HG03432 (cell line): ENCODE data around the gene LZTFL1.

Experiments
- ATAC-seq: cut with Tn5 transposase; IDR thresholded peaks from one replicate; pipeline ENCODE4 v1.9.1; 2021; ENCODE audit warnings: mild to moderate bottlenecking, moderate library complexity; ENCODE audit not compliant: unreplicated experiment

Gene LZTFL1

DNA sequence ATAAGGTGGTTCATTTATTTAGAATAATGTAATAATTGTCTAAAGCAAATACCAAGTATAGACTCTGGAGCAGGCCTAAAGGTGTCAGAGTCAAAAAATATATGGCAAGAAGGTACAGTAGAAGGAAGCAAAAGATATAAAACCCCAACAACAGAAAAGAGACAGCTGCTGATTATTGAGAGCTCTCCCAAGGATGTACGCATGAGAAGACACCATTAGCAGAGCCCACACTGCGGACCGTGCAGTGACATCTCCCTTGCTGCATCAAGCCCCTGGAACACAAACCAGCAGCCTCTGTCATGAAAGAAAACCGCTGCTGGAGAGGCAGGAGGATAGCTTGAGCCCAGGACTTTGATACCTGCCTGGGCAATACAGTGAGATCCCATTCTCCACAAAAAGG, 27.6 kb downstream of the LZTFL1 start:
- ATAC-seq: no peak

DNA sequence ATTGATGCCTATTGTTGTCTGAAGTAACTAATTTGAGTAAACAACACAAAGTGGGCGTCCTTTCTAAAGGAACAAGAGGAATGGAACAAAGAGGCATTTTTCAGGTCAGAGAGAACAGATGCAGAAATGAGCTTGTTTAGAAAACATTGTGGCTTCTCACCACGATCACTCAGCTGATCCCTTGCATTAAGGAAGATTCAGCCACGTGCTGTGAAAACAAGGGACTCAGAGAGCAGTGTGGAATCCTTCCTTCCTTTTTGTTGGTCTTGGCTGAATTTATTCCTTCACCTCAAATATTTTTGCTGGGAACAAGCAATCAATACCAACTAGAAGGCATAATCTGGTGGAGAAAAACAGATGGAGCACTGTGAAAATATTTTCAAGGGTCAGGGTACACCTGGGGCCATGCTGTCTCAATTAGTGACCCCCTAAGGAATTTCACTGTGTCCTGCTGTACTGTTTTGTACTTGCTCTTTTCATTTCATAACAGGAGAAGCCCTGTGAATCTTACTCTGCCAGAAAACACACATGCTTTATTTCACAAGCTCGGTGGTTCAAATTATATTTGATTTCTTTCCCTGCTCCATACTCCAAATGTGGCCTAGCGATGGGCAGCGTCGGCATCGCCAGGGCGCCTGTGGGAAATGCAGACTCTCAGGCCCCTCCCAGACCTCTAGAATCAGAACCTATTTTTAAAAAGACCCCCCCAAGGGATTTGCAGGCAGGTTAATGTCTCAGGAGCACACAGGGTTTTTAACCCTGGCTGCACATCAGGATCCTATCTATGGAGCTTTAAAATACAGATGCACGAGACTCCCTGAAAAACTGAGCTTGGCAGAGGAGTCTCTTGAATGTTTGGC, 34.0 kb downstream of the LZTFL1 start:
- ATAC-seq: no peak

DNA sequence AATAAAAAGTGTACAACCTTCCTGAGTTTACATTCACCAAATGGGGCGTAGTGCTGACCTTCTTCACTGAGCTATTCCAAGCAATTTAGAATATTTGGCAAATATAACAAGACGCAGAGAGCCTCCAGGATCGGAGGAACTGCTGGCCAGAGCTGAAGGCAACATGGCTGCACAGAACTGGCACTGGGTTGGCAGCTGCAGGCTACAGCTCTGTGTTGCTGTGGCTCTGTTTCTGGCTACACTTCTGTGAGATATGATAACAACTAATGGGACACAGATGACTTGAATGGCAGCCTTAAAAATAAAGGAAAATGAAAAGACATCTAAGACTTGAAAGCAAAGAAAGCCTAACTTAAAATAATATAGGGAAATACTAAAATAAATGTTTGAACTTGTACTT, 34.8 kb downstream of the LZTFL1 start:
- no peak for ATAC-seq

DNA sequence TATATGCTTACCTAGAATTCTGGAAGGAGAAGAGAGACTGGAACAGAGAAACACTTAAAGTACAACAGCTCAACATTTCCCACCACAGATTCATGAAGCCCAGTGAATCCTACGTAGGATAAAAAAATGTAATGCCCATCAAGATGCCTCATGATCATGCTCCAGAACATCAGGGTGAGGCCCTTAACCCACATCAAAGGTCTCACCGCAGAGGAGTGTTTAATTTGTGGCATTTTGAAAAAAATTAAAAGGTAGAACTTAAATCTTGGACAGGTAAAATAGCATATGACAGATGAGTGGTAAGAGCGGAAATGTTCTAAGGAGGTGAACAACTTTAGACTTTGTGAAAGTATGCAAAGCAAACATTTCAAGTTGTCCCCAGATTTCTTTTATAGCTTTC, 35.8 kb downstream of the LZTFL1 start:
- ATAC-seq: no peak

- ATAC-seq: no peak
These were observed 38.5 kb downstream of the LZTFL1 start for GRCh38 chr3:45803252-45803935.

DNA sequence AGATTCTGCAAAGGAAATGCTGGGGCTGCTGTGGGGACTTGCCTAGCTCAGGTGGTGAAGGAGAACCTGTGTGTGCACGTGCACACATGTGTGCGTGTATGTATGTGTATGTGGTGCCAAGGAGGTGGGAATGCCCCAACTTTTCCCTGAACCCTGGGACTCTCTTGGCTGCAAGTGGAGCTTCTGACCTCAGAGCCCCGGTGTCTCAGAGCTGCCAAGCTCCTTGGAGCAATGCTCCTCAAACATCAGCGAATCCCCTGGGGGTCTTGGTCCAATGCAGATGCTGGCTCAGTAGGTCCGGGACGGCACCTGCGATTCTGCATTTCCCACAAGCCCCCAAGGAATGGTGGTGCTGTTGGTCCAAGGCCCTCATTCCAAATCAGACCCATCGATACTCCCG, 39.8 kb downstream of the LZTFL1 start:
- no peak for ATAC-seq

GRCh38 chr3:45800611-45801010, 41.3 kb downstream of the LZTFL1 start:
- no peak for ATAC-seq

- ATAC-seq: no peak
These were observed 42.3 kb downstream of the LZTFL1 start for GRCh38 chr3:45799586-45799985.

DNA sequence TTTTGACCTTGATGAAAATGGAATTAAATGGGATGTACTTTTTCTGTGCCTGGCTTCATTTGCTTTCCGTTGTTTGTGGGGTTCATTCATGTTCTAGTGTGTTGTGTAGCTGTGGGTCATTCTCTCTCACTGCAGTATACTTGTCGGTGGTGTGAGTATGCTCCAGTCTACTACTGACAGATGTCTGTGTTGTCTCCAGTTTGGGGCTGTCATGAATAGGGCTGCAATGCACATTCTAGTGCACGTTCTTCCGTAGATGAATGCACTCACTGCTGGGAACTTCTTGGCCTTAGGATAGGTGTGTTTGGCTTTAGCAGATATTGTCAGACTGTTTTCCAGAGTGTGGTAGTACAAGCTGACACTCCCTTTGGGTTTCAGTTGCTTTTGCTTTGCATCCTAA, 43.9 kb downstream of the LZTFL1 start:
- ATAC-seq: no peak

- ATAC-seq: no peak
These were observed 44.8 kb downstream of the LZTFL1 start for GRCh38 chr3:45796902-45797637.

DNA sequence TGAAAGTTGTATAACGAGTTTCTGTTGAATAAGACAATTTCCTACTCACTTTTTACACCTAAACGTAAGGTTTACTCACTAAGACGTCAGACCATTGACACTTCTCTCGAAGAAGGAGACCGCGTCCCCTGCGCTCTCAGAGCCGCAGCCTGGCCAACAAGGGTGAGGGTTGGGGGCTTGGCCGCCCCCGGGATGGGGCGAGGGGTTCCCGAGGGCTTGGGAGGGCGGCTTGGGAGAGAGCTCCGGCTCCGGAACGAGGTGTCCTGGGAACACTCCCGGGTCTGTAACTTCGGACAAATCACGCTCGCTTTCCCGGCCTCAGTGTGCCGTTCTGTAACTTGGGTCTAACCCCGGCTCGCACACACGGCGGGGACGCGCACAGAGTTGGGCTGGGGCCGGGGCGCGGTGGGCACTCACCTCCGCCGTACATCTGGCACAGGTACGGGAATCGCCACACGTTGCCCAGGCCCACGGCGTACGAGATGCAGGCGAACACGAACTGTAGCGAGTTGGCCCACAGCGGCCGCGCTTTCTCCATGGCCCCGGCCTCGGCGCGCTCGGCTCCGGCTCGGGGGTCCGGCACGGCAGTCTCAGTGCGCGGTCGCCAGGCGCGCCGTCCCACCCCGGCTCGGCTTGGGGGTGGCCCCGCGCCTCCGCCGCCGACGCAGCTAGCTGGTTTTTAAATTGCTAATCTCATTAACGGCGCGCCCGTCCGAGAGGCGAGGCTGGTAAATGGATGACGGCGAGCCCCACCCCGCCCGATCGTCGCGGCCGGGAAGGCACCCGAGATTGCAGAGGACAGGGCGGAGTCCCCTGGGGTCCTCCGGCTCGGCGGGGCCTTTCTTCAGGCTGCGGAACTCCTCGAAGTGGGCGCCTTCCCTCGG, 45.8 kb downstream of the LZTFL1 start, which contains the start of gene SLC6A20:
Gene SLC6A20 (minus strand): TSS at position 655 of the 884 bp plus-strand sequence. CDS start 117 bp downstream, at position 538.
- no peak for ATAC-seq

- ATAC-seq: no peak
These were observed 46.4 kb downstream of the LZTFL1 start for GRCh38 chr3:45795509-45795881.

DNA sequence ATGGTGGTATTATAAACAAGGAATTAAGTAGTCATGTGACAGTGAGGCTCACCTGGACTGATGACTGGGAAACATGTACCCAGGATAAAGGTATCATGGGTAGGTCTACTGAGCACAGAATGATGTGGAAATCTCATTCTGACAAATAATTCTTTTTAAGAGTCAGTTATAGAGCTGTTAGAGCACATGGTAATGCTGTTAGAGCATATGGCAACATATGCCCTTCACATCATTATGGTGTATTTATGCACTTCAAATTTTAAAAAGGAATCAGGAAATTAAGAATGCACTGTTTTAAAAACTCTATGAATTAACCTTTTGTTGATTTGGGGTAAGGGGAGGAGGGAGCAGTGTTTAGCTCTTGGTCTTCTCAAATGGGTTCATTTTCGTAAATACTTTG, 47.3 kb downstream of the LZTFL1 start:
- no peak for ATAC-seq

DNA sequence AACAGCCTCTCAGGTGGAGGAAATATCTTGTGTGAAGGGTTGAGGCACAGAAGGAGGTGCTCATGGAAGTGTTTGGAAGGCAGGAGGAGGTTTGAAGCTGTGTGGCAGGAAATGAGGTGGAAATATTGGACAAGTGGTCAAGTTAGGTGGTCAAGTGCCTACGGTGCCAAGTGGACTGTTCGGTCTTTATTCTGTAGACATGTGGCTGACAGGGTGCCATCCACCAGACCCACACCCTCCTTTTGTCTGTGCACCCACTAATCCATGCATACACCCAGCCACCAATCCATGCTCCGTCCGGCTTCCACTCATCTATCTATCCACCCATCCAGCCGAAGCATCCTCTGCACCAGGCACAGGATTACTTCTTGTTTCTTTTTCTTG, 47.8 kb downstream of the LZTFL1 start:
- ATAC-seq: no peak

GRCh38 chr3:45793482-45794176, 48.3 kb downstream of the LZTFL1 start:
- ATAC-seq: no peak

GRCh38 chr3:45792516-45793172, 49.3 kb downstream of the LZTFL1 start:
- ATAC-seq: no peak

- no peak for ATAC-seq
These were observed 49.9 kb downstream of the LZTFL1 start for GRCh38 chr3:45792036-45792435.

GRCh38 chr3:45790596-45790995, 51.3 kb downstream of the LZTFL1 start:
- ATAC-seq: no peak

- no peak for ATAC-seq
These were observed 52.6 kb downstream of the LZTFL1 start for GRCh38 chr3:45789235-45789812.
